Gastrocnemius medialis (tissue), 4 donors: Measurements from ENCODE around the gene LCN6. TPM values are rescaled to one million over a fixed set of nuclear protein-coding genes. Genes with fewer than 3 reads are reported as not detected.
A peak's percentile ranks its signal among the peaks of the same experiment; 100 is the strongest.

Experiments
- ATAC-seq, 2 donors: fragments of 150-250 bp; one replicate each; pipeline ENCODE4 v1.9.1; 2016
- DNase-seq, 2 donors: peaks; one replicate each; pipeline ENCODE4 v3.0.0-alpha.2; 2019
- H3K27ac ChIP-seq, 4 donors: fragments of 200-600 bp; sonication (generic); 1 replicate in 1 of 4; 2 replicates in 3 of 4; pipeline ENCODE4 v1.5.1; 2016 to 2018; ENCODE audit warnings: mild to moderate bottlenecking in 2 of 4, moderate library complexity in 1 of 4
- H3K27me3 ChIP-seq, 3 donors: fragments of 200-600 bp; sonication (generic) in 2 of 3; 1 replicate in 1 of 3; 2 replicates in 2 of 3; pipeline versions ENCODE4 v1.5.1 to v1.6.0; 2016 to 2019; ENCODE audit warnings: mild to moderate bottlenecking in 1 of 3, moderate library complexity in 1 of 3
- H3K36me3 ChIP-seq, 2 donors: fragments of 200-600 bp; sonication (generic) in 1 of 2; one replicate each; pipeline ENCODE4 v1.5.1; 2017 to 2018
- H3K4me1 ChIP-seq, 2 donors: fragments of 200-600 bp; sonication (generic) in 1 of 2; one replicate each; pipeline ENCODE4 v1.5.1; 2016 to 2017; ENCODE audit warnings: mild to moderate bottlenecking in 2 of 2
- H3K4me3 ChIP-seq, 4 donors: fragments of 200-600 bp; sonication (generic) in 3 of 4; 1 replicate in 1 of 4; 2 replicates in 3 of 4; pipeline ENCODE4 v1.5.1; 2016 to 2019; ENCODE audit warnings: mild to moderate bottlenecking in 2 of 4
- H3K9me3 ChIP-seq, 3 donors: fragments of 200-600 bp; sonication (generic) in 2 of 3; 1 replicate in 1 of 3; 2 replicates in 2 of 3; pipeline ENCODE4 v1.5.1; 2016 to 2019
- POLR2A ChIP-seq, 2 donors: fragments of 450-650 bp; IDR thresholded peaks; one replicate each; pipeline ENCODE4 v1.6.1; 2017; ENCODE audit warnings: antibody characterized with exemption in 2 of 2, mild to moderate bottlenecking in 2 of 2, moderate library complexity in 2 of 2
- in situ Hi-C, 4 donors: fragments of 200-750 bp; cut with MboI; loops; one replicate each; pipeline versions ENCODE4 v1.15.0 to v1.8.0; 2017; ENCODE audit warnings: low sequenced_read_pairs in 4 of 4
- intact Hi-C: fragments of 100-400 bp; cut with DNase I; formaldehyde crosslinking; loops from one replicate; pipeline ENCODE4 v1.15.1; 2023; ENCODE audit warnings: low total_unique reads
- total RNA-seq, 4 donors: library from RNA; depleted of rRNA; stranded (reverse); fragments of >200 nt; gene quantifications; one replicate each; pipeline versions ENCODE4 v1.1.0 to v1.2.3, GENCODE V29; 2016
- TF ChIP-seq, protein P1 (sequence below), 5 experiments: fragments of 450-650 bp in 3 of 5; fragments of 200-600 bp in 2 of 5; sonication (generic) in 2 of 5; IDR thresholded peaks in 4 of 5; conservative IDR thresholded peaks in 1 of 5; 1 replicate in 4 of 5; 2 replicates in 1 of 5; pipeline ENCODE4 v1.5.1; 2016 to 2019; ENCODE audit warnings: antibody characterized with exemption in 5 of 5, mild to moderate bottlenecking in 3 of 5, moderate library complexity in 3 of 5

The LCN6 gene
- total RNA-seq, 4 donors from 2014 or later, result 2.1 to 11.7 (median 3.7) TPM

- H3K9me3 ChIP-seq, result no peaks in the 10 kb centered on the region
- H3K27ac ChIP-seq, result no peak overlapping the region
- peaks cover 0 to 11% of the 10 kb centered on the region in 2 donors for H3K36me3 ChIP-seq
- in situ Hi-C loops (no loop called here), intact Hi-C loops (no loop called here)
- H3K4me3 ChIP-seq, result no peak overlapping the region
- peaks cover 18 to 30% (median 27%) of the 10 kb centered on the region in 3 donors for H3K27me3 ChIP-seq
- peaks cover 0 to 13% of the 10 kb centered on the region in 2 donors for H3K4me1 ChIP-seq
- TF ChIP-seq POLR2A (IDR thresholded peaks at IDR 0.05), result no peak
- TF ChIP-seq, protein P1, sequence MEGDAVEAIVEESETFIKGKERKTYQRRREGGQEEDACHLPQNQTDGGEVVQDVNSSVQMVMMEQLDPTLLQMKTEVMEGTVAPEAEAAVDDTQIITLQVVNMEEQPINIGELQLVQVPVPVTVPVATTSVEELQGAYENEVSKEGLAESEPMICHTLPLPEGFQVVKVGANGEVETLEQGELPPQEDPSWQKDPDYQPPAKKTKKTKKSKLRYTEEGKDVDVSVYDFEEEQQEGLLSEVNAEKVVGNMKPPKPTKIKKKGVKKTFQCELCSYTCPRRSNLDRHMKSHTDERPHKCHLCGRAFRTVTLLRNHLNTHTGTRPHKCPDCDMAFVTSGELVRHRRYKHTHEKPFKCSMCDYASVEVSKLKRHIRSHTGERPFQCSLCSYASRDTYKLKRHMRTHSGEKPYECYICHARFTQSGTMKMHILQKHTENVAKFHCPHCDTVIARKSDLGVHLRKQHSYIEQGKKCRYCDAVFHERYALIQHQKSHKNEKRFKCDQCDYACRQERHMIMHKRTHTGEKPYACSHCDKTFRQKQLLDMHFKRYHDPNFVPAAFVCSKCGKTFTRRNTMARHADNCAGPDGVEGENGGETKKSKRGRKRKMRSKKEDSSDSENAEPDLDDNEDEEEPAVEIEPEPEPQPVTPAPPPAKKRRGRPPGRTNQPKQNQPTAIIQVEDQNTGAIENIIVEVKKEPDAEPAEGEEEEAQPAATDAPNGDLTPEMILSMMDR (IDR thresholded peaks at IDR 0.05 in 4 of 5, conservative IDR thresholded peaks at IDR 0.05 in 1 of 5), result no peak
- ATAC-seq (no peak), DNase-seq (no peak)
Measured at GRCh38 chr9:136717399-136717798, 30.9 kb downstream of the LCN6 start.

DNA sequence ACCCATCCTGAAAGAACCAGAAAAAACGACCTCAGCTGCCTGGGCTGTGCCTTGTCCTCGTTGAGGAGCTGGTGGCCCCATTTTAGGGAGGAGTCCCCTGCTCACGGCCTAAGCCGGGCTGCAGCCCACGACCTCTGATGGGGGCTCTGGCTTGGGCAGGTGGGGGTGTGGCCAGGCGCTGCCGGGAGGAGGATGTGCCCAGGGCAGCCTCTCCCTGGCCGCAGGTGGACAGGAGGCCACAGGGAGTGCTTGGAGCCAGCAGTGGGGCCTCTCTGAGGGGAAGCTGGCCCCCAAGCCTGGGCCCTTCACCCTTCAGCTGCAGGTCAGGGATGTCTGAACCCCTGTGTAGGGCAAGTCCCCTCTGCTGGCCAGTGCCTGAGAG, 33.4 kb downstream of the LCN6 start:
- DNase-seq (no peak), ATAC-seq (peak in 1 of 2 donors; percentile 11)
- in situ Hi-C loops, result no loop called here
- no peak for TF ChIP-seq POLR2A (IDR thresholded peaks at IDR 0.05)
- TF ChIP-seq, protein P1 (IDR thresholded peaks at IDR 0.05 in 4 of 5, conservative IDR thresholded peaks at IDR 0.05 in 1 of 5), result no peak
- no peak overlapping the region for H3K4me3 ChIP-seq
- H3K27ac ChIP-seq, result peak overlapping the region; percentile 33 to 81 (median 66)
- H3K4me1 ChIP-seq, result peaks cover 0 to 10% of the 10 kb centered on the region in 2 donors
- intact Hi-C loops, result no loop called here
- H3K36me3 ChIP-seq, result no peaks in the 10 kb centered on the region
- H3K9me3 ChIP-seq, result no peaks in the 10 kb centered on the region
- H3K27me3 ChIP-seq, result peaks cover 24 to 38% (median 36%) of the 10 kb centered on the region in 3 donors

DNA sequence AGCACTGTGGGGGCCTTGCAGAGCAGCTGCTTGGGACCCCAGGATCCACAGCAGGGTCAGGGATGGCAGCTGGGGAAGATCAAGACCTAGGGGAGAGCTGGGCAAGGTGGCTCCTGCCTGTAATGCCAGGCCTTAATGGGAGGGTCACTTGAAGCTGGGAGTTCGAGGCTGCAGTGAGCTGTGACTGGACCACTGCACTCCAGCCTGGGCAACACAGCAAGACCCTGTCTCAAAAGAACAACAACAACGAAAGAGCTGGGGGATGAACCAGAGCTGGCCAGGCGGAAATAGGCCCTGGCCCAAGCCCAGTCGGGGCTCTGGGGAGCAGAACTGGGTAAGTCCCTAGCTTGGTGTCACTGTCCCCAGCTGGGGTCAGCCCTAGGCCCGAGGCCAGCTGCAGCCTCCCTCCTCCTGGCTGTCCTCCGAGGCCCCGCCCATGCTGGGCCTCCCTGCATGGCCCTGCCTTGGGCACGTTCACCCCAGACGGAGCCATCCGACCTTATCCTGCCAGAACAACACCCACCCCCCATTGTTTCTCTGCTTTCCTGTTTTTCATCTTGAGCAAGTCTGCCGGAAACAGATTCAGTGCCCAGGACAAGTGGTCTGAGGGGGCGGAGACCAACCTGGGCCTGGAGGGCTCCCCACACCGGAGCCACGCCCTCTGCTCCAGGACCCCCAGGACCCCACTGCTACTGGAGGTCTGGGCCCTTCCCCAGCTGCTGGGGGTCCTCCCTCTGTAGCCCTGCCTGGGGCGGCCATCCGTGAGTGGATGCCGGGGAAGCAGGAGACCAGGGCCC, 34.0 kb downstream of the LCN6 start:
- H3K27me3 ChIP-seq, result peaks cover 24 to 38% (median 36%) of the 10 kb centered on the region in 3 donors
- intact Hi-C loops, result no loop called here
- no peaks in the 10 kb centered on the region for H3K36me3 ChIP-seq
- DNase-seq (no peak), ATAC-seq (peak; percentile 46 to 64)
- peak overlapping the region; percentile 33 to 81 (median 68) for H3K27ac ChIP-seq
- H3K4me1 ChIP-seq, result peaks cover 0 to 10% of the 10 kb centered on the region in 2 donors
- H3K4me3 ChIP-seq, result peak overlapping the region in 2 of 4 donors; percentile 46 to 51
- in situ Hi-C loops, result no loop called here
- TF ChIP-seq, protein P1 (IDR thresholded peaks at IDR 0.05 in 4 of 5, conservative IDR thresholded peaks at IDR 0.05 in 1 of 5), result no peak
- no peak for TF ChIP-seq POLR2A (IDR thresholded peaks at IDR 0.05)
- H3K9me3 ChIP-seq, result no peaks in the 10 kb centered on the region

DNA sequence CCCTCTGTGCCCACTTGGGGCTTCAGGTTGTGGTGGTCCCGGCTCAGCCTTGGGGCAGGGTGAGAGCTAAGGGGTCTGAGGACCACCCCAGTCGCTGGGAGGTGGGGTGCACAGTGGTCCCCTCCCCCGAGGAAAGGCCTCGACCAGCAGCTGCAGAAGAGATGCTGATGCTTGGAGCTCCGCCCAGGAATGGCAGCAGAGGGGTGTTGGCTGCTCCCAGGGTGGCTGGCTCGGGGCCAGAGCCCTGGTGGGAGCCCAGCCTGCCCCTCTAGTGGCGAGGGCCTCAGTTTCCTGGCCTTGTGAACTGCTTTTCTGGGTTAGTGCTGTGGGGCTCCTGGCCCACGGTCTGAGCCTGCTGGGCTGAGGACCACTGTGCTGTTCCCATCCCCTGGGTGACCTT, 34.8 kb downstream of the LCN6 start:
- in situ Hi-C loops, result no loop called here
- Histone ChIP-seq H3K4me3 (peak overlapping the region in 2 of 4 donors; percentile 46 to 51), H3K27me3 (peaks cover 24 to 38% (median 36%) of the 10 kb centered on the region in 3 donors), H3K9me3 (no peaks in the 10 kb centered on the region), H3K36me3 (no peaks in the 10 kb centered on the region), H3K4me1 (peaks cover 0 to 10% of the 10 kb centered on the region in 2 donors), H3K27ac (peak overlapping the region in 3 of 4 donors; percentile 60 to 81 (median 75))
- no peak for DNase-seq
- TF ChIP-seq, protein P1 (IDR thresholded peaks at IDR 0.05 in 4 of 5, conservative IDR thresholded peaks at IDR 0.05 in 1 of 5), result no peak
- no peak for TF ChIP-seq POLR2A (IDR thresholded peaks at IDR 0.05)
- ATAC-seq, result no peak
- intact Hi-C loops, result no loop called here
